ENCODE results near the gene PIEZO2. TPM values are rescaled to one million over a fixed set of nuclear protein-coding genes. Genes with fewer than 3 reads are reported as not detected.

Gene PIEZO2
- total RNA-seq, 1 donor from 2014 or later: 4.2 TPM

DNA sequence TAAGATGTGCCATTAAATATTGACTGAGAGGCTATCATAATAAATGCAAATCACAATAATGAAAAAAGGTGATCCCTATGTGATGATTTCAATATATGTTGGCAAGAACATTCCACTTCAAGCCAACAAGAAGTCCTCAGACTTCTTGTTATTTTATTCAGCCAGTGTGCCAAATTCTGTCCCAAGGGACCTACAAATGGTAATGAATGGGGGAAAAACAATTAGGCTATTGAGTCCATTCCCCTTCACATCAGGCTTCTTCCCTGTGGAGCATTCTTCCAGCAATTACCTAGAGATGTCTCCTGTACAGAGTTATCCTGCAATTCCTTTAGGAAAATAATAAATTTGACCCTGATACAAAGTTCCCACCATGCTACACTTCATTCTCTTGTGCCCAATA lies 144.4 kb downstream of the PIEZO2 start:
- Mint-ChIP-seq H3K4me3 (no peak overlapping the region), H3K9me3 (peaks cover 9% of the 10 kb centered on the region), H3K27ac (peak overlapping the region; percentile 94), H3K4me1 (peaks cover 28% of the 10 kb centered on the region), H3K36me3 (peaks cover 4% of the 10 kb centered on the region), H3K27me3 (ENCODE audit: insufficient read depth, low read depth) (no peaks in the 10 kb centered on the region)
- H3K9ac ChIP-seq: no peak overlapping the region
- no peak overlapping the region for H3K4me3 ChIP-seq
- no peak overlapping the region for H3K4me2 ChIP-seq
- H2AFZ ChIP-seq (replicated peaks): no peak overlapping the region
- H3K36me3 ChIP-seq: no peaks in the 10 kb centered on the region
- TF ChIP-seq EZH2 (IDR thresholded peaks at IDR 0.05) (no peak), EZH2phosphoT487 (IDR thresholded peaks at IDR 0.05) (no peak)
- TF ChIP-seq, protein P1, sequence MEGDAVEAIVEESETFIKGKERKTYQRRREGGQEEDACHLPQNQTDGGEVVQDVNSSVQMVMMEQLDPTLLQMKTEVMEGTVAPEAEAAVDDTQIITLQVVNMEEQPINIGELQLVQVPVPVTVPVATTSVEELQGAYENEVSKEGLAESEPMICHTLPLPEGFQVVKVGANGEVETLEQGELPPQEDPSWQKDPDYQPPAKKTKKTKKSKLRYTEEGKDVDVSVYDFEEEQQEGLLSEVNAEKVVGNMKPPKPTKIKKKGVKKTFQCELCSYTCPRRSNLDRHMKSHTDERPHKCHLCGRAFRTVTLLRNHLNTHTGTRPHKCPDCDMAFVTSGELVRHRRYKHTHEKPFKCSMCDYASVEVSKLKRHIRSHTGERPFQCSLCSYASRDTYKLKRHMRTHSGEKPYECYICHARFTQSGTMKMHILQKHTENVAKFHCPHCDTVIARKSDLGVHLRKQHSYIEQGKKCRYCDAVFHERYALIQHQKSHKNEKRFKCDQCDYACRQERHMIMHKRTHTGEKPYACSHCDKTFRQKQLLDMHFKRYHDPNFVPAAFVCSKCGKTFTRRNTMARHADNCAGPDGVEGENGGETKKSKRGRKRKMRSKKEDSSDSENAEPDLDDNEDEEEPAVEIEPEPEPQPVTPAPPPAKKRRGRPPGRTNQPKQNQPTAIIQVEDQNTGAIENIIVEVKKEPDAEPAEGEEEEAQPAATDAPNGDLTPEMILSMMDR (IDR thresholded peaks at IDR 0.05): no peak
- H3K4me1 ChIP-seq: peaks cover 6% of the 10 kb centered on the region
- DNase-seq (ENCODE audit: low spot score): no peak
- no peaks in the 10 kb centered on the region for H3K27me3 ChIP-seq
- H3K27ac ChIP-seq: no peak overlapping the region
- no peaks in the 10 kb centered on the region for H3K79me2 ChIP-seq (ENCODE audit: low read depth)
- H4K20me1 ChIP-seq (ENCODE audit: low read depth): no peaks in the 10 kb centered on the region
- no peaks in the 10 kb centered on the region for H3K9me3 ChIP-seq (ENCODE audit: low read depth)
- no peaks in the 10 kb centered on the region for H3F3A ChIP-seq (ENCODE audit: low read depth)

DNA sequence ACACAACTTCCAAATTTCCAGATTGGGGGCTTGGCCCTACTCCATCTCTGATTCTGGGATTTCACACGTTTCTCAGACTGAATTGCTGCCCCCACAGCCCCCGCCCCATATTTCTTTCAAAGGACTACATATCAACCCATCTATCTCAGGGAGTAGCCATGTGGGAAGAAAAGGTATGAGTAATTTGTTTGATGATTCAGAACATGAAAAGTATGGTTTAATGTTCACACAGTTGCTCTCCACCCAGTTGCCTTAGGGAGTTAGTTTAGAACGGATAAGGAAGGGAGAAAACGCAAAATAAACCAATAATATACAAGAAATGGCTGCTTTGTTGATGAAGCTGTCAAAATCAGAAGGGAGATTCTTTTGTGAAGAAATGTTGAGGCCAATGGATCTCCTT lies 145.1 kb downstream of the PIEZO2 start:
- Histone ChIP-seq H3K79me2 (ENCODE audit: low read depth) (no peaks in the 10 kb centered on the region), H3K36me3 (no peaks in the 10 kb centered on the region)
- H3K27me3 Mint-ChIP-seq (ENCODE audit: insufficient read depth, low read depth): no peaks in the 10 kb centered on the region

DNA sequence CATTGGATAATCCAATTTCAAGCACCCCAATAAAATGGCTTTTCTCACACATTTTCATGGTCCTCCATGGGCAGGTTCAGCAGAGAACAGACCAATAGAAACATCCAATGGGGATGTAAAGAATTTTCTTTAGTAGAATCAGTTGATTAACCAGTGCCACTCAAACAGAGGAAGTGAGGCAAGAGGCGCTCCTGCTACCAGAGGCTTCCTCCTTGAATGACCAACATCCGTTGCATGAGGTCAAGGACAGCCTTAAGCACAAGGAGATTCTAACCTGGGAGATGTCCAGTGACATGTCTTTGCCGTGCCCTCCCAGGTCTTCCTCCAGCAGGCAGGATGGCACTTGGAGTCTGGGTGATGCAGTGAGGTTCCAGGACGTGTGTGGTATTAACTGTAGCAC lies 146.6 kb downstream of the PIEZO2 start:
- Histone ChIP-seq H3K9me3 (ENCODE audit: low read depth) (peaks cover 5% of the 10 kb centered on the region), H3K4me1 (peaks cover 6% of the 10 kb centered on the region), H3F3A (ENCODE audit: low read depth) (no peaks in the 10 kb centered on the region), H4K20me1 (ENCODE audit: low read depth) (no peaks in the 10 kb centered on the region), H3K79me2 (ENCODE audit: low read depth) (no peaks in the 10 kb centered on the region), H3K27ac (no peak overlapping the region), H3K4me3 (no peak overlapping the region), H3K9ac (no peak overlapping the region), H3K4me2 (no peak overlapping the region), H3K36me3 (no peaks in the 10 kb centered on the region), H3K27me3 (no peaks in the 10 kb centered on the region), H2AFZ (replicated peaks) (no peak overlapping the region)
- Mint-ChIP-seq H3K4me3 (no peak overlapping the region), H3K9me3 (peaks cover 13% of the 10 kb centered on the region), H3K27ac (no peak overlapping the region), H3K27me3 (ENCODE audit: insufficient read depth, low read depth) (no peaks in the 10 kb centered on the region), H3K36me3 (peaks cover 4% of the 10 kb centered on the region), H3K4me1 (peaks cover 28% of the 10 kb centered on the region)
- DNase-seq (ENCODE audit: low spot score): no peak
- TF ChIP-seq EZH2 (IDR thresholded peaks at IDR 0.05) (no peak), EZH2phosphoT487 (IDR thresholded peaks at IDR 0.05) (no peak)
- TF ChIP-seq, protein P1 (IDR thresholded peaks at IDR 0.05): no peak

More for the DNA sequence above, 145.1 kb downstream of the PIEZO2 start:
- no peaks in the 10 kb centered on the region for H3K27me3 ChIP-seq
- no peak overlapping the region for H3K4me2 ChIP-seq
- peaks cover 6% of the 10 kb centered on the region for H3K4me1 ChIP-seq
- peaks cover 9% of the 10 kb centered on the region for H3K9me3 Mint-ChIP-seq
- H3F3A ChIP-seq (ENCODE audit: low read depth): no peaks in the 10 kb centered on the region
- no peak for TF ChIP-seq EZH2phosphoT487 (IDR thresholded peaks at IDR 0.05)
- TF ChIP-seq, protein P1 (IDR thresholded peaks at IDR 0.05): no peak
- TF ChIP-seq EZH2 (IDR thresholded peaks at IDR 0.05): no peak
- no peak overlapping the region for H2AFZ ChIP-seq (replicated peaks)
- H3K36me3 Mint-ChIP-seq: peaks cover 4% of the 10 kb centered on the region
- H3K27ac Mint-ChIP-seq: peak overlapping the region; percentile 2
- H3K4me3 ChIP-seq: no peak overlapping the region
- H4K20me1 ChIP-seq (ENCODE audit: low read depth): no peaks in the 10 kb centered on the region
- H3K9ac ChIP-seq: no peak overlapping the region
- H3K4me1 Mint-ChIP-seq: peaks cover 28% of the 10 kb centered on the region
- no peak for DNase-seq (ENCODE audit: low spot score)
- H3K9me3 ChIP-seq (ENCODE audit: low read depth): no peaks in the 10 kb centered on the region
- no peak overlapping the region for H3K4me3 Mint-ChIP-seq
- H3K27ac ChIP-seq: no peak overlapping the region
